ENCODE data around the gene NFU1.
"Not testable (repeated sequence)": the region's sequence is repeated elsewhere in the genome, so short reads cannot be mapped to it uniquely, and the experiment has no call there.

Gene NFU1

GRCh38 chr2:69386360-69386759, 50.9 kb downstream of the NFU1 start:
- no peak for DNase-seq

GRCh38 chr2:69385443-69386151, 51.6 kb downstream of the NFU1 start:
- no peak for DNase-seq

GRCh38 chr2:69384618-69385081, 52.6 kb downstream of the NFU1 start:
- no peak for DNase-seq

- DNase-seq = no peak
Measured at GRCh38 chr2:69383176-69383812, 53.9 kb downstream of the NFU1 start.

- DNase-seq = no peak
Measured at GRCh38 chr2:69382547-69382946, 54.7 kb downstream of the NFU1 start.

DNA sequence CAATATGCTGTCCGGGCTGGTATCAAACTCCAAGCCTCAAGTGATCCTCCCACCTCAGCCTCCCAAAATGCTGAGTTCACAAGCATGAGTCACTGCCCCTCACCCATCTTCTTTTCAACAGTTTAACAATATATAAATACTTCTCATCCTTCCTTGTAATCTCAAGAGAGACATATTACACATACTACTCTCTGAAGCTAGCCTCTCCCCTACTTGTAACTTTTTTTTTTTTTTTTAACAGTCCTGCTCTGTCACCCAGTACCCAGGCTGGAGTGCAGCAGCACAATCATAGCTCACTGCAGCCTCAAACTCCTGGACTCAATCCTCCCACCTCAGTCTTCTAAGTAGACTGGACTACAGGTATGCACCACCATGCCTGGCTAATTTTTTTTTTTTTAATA, 55.9 kb downstream of the NFU1 start:
- no peak for DNase-seq

GRCh38 chr2:69380072-69380917, 56.9 kb downstream of the NFU1 start:
- DNase-seq = no peak

DNA sequence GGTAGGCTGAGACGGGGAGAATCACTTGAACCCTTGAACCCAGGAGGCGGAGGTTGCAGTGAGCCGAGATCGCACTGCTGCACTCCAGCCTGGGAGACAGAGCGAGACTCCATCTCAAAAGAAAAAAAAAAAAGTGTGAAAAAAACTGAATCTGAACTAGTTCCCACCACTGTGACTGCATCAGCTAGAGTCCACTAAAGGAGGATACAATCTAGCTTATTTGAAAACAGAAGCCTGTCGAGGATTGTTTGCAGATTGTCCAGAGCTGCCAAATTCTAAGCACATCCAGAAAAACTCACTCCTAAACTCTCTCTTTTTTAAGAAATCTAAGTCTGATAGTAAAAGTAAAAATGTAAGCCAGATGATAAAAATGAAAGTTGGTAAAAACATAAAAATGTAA, 60.8 kb downstream of the NFU1 start:
- DNase-seq = no peak

GRCh38 chr2:69375494-69376353, 61.5 kb downstream of the NFU1 start:
- DNase-seq = peak; percentile 26

- DNase-seq = no peak
Measured at GRCh38 chr2:69372767-69373166, 64.5 kb downstream of the NFU1 start.

- no peak for DNase-seq
Measured at GRCh38 chr2:69369802-69370201, 67.4 kb downstream of the NFU1 start.

GRCh38 chr2:69368588-69368987, 68.6 kb downstream of the NFU1 start:
- DNase-seq = no peak

DNA sequence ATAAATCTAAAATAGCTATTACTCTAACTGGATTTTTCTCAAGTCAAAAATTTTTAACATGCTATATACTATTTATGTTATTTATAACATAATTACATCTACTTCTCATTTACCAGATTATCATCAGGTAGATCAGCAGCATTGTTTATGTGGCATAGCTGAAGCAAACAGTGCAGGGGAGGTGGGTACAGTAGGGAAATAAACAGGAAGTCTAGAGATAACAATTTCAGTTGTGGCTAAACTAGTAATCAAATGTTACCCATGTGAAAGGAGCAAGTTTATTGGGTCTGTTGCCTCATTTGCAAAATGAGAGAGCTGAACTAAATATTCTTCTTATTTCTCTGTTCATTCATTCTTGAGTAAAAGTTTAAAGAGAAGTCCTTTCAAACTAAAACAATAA, 77.9 kb downstream of the NFU1 start:
- DNase-seq = no peak

GRCh38 chr2:69358914-69359313, 78.3 kb downstream of the NFU1 start:
- no peak for DNase-seq

GRCh38 chr2:69356471-69356870, 80.8 kb downstream of the NFU1 start:
- no peak for DNase-seq

DNA sequence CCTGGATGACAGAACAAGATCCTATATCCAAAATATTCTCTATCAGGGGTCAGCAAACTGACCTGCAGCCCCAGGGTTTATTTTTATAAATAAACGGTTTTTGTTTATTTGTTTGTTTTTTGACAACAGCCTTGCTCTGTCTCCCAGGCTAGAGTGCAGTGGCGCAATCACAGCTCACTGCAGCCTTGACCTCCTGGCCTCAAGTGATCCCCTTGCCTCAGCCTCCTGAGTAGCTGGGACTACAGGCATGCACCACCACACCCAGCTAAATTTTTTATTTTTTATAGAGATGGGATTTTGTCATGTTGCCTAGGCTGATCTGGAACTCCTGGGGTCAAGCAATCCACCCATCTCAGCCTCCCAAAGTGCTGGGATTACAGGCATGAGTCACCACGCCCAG, 82.3 kb downstream of the NFU1 start:
- not testable (repeated sequence) for DNase-seq

GRCh38 chr2:69353360-69353759, 83.9 kb downstream of the NFU1 start:
- DNase-seq = no peak

DNA sequence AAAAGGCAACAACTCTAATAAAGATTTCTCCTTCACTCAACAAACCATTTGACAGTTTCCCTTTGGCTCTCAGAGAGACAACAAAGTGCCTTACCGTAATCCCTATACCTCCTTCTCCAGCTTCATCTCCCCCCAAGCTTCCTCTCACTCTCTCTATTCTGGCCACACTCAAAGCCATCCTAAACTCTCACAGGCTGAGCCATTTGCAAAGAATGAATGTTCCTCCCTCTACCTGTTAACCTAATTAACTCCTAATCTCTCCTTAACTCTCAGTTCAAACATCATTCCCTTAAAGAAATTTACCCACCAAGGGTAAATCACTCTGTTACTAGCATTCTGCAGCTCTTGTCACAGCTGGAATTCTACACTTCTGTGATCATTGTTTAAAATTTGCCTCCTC, 88.5 kb downstream of the NFU1 start:
- DNase-seq = no peak

All from NCI-H2081 treated with DMSO at 0.1 percent for 48 hours (cell line).